Measurements from ENCODE around the gene CTTN.

CTTN gene

GRCh38 chr11:70433526-70433925 is 35.2 kb downstream of the CTTN start:
- DNase-seq (ENCODE audit: low read depth in 1 of 2, low spot score in 1 of 2): no peak
- TF ChIP-seq CTCF (IDR thresholded peaks at IDR 0.05; ENCODE audit: insufficient read depth, low read length) (no peak), GABPA (IDR thresholded peaks at IDR 0.05; ENCODE audit: low read depth) (no peak), REST (IDR thresholded peaks at IDR 0.05; ENCODE audit: insufficient replicate concordance, low read depth) (no peak), SPI1 (IDR thresholded peaks at IDR 0.05; ENCODE audit: borderline replicate concordance, low read depth) (no peak), POLR2AphosphoS5 (IDR thresholded peaks at IDR 0.05; ENCODE audit: low read depth) (no peak)
- H3K27ac ChIP-seq (replicated peaks): no peak overlapping the region
- H3K4me3 ChIP-seq (replicated peaks; ENCODE audit: insufficient read depth, low read length): no peak overlapping the region
- peaks cover 14% of the 10 kb centered on the region for H3K27me3 ChIP-seq (ENCODE audit: insufficient read depth, poor library complexity, severe bottlenecking)

GRCh38 chr11:70433966-70434812 is 35.9 kb downstream of the CTTN start:
- TF ChIP-seq REST (IDR thresholded peaks at IDR 0.05; ENCODE audit: insufficient replicate concordance, low read depth) (no peak), POLR2AphosphoS5 (IDR thresholded peaks at IDR 0.05; ENCODE audit: low read depth) (no peak), CTCF (IDR thresholded peaks at IDR 0.05; ENCODE audit: insufficient read depth, low read length) (no peak), SPI1 (IDR thresholded peaks at IDR 0.05; ENCODE audit: borderline replicate concordance, low read depth) (no peak), GABPA (IDR thresholded peaks at IDR 0.05; ENCODE audit: low read depth) (no peak)
- DNase-seq (ENCODE audit: low read depth in 1 of 2, low spot score in 1 of 2): no peak
- peaks cover 13% of the 10 kb centered on the region for H3K27me3 ChIP-seq (ENCODE audit: insufficient read depth, poor library complexity, severe bottlenecking)
- no peak overlapping the region for H3K27ac ChIP-seq (replicated peaks)
- H3K4me3 ChIP-seq (replicated peaks; ENCODE audit: insufficient read depth, low read length): no peak overlapping the region

GRCh38 chr11:70434813-70435278 is 36.5 kb downstream of the CTTN start:
- DNase-seq (ENCODE audit: low read depth in 1 of 2, low spot score in 1 of 2): no peak
- no peak overlapping the region for H3K27ac ChIP-seq (replicated peaks)
- peaks cover 12% of the 10 kb centered on the region for H3K27me3 ChIP-seq (ENCODE audit: insufficient read depth, poor library complexity, severe bottlenecking)
- TF ChIP-seq POLR2AphosphoS5 (IDR thresholded peaks at IDR 0.05; ENCODE audit: low read depth) (no peak), CTCF (IDR thresholded peaks at IDR 0.05; ENCODE audit: insufficient read depth, low read length) (no peak), GABPA (IDR thresholded peaks at IDR 0.05; ENCODE audit: low read depth) (no peak), SPI1 (IDR thresholded peaks at IDR 0.05; ENCODE audit: borderline replicate concordance, low read depth) (no peak), REST (IDR thresholded peaks at IDR 0.05; ENCODE audit: insufficient replicate concordance, low read depth) (no peak)
- H3K4me3 ChIP-seq (replicated peaks; ENCODE audit: insufficient read depth, low read length): no peak overlapping the region

Measured in HL-60 (cell line).